H9 (cell line): Measurements from ENCODE around the gene PPM1M. TPM values are rescaled to one million over a fixed set of nuclear protein-coding genes. Genes with fewer than 3 reads are reported as not detected.

Experiments
- DNase-seq: peaks from one replicate; pipeline ENCODE4 v3.0.0-alpha.2; 2017
- H2AFZ ChIP-seq: one replicate; pipeline ENCODE4 v1.6.1; 2013; ENCODE audit warnings: mild to moderate bottlenecking, low read length, control low read depth, moderate library complexity
- H2AK5ac ChIP-seq: 2 replicates; pipeline ENCODE4 v1.6.1; 2013; ENCODE audit warnings: low read length, control low read depth, mixed read lengths; ENCODE audit not compliant: insufficient read length
- H2BK120ac ChIP-seq: one replicate; pipeline ENCODE4 v1.6.1; 2013; ENCODE audit warnings: low read depth, mild to moderate bottlenecking, low read length, control low read depth, inconsistent platforms; ENCODE audit not compliant: poor library complexity, severe bottlenecking
- H2BK12ac ChIP-seq: 2 replicates; pipeline ENCODE4 v1.6.1; 2013; ENCODE audit warnings: low read length, control low read depth, mixed read lengths, low read depth; ENCODE audit not compliant: insufficient read length
- H2BK15ac ChIP-seq: 2 replicates; pipeline ENCODE4 v1.6.1; 2013; ENCODE audit warnings: low read depth, low read length, control low read depth
- H2BK20ac ChIP-seq: one replicate; pipeline ENCODE4 v1.6.1; 2013; ENCODE audit warnings: low read depth, mild to moderate bottlenecking, low read length, control low read depth, inconsistent platforms; ENCODE audit not compliant: poor library complexity, severe bottlenecking
- H2BK5ac ChIP-seq: 2 replicates; pipeline ENCODE4 v1.6.1; 2013; ENCODE audit warnings: low read length, control low read depth, mixed read lengths; ENCODE audit not compliant: insufficient read length
- H3K14ac ChIP-seq: 2 replicates; pipeline ENCODE4 v1.6.1; 2013; ENCODE audit warnings: low read length, control low read depth; ENCODE audit not compliant: insufficient read depth
- H3K18ac ChIP-seq: 2 replicates; pipeline ENCODE4 v1.6.1; 2013; ENCODE audit warnings: low read depth, mild to moderate bottlenecking, mixed read lengths, low read length, control low read depth; ENCODE audit not compliant: insufficient read length
- H3K23ac ChIP-seq: 2 replicates; pipeline ENCODE4 v1.6.1; 2013; ENCODE audit warnings: low read length, control low read depth, mixed read lengths, low read depth; ENCODE audit not compliant: insufficient read length
- H3K23me2 ChIP-seq: 2 replicates; pipeline ENCODE4 v1.6.1; 2013; ENCODE audit warnings: low read depth, mild to moderate bottlenecking, mixed read lengths, low read length, control low read depth; ENCODE audit not compliant: insufficient read length, poor library complexity, severe bottlenecking
- H3K27ac ChIP-seq: 2 replicates; pipeline ENCODE4 v1.5.1; 2013; ENCODE audit warnings: low read length, control low read depth, mixed read lengths, low read depth; ENCODE audit not compliant: insufficient read length
- H3K27me3 ChIP-seq: 2 replicates; pipeline ENCODE4 v1.6.1; 2013; ENCODE audit warnings: low read length, control low read depth, inconsistent platforms; ENCODE audit not compliant: insufficient read depth
- H3K4ac ChIP-seq: 2 replicates; pipeline ENCODE4 v1.6.1; 2013; ENCODE audit warnings: low read depth, mild to moderate bottlenecking, control low read depth, inconsistent platforms, low read length, moderate library complexity
- H3K4me1 ChIP-seq: 2 replicates; pipeline ENCODE4 v1.6.1; 2013; ENCODE audit warnings: low read length, control low read depth, inconsistent platforms; ENCODE audit not compliant: insufficient read depth
- H3K4me2 ChIP-seq: 2 replicates; pipeline ENCODE4 v1.6.1; 2013; ENCODE audit warnings: low read length, control low read depth, mixed read lengths; ENCODE audit not compliant: insufficient read length, insufficient read depth
- H3K56ac ChIP-seq: 2 replicates; pipeline ENCODE4 v1.6.1; 2013; ENCODE audit warnings: low read depth, mild to moderate bottlenecking, mixed read lengths, low read length, control low read depth; ENCODE audit not compliant: insufficient read length
- H3K79me1 ChIP-seq: 2 replicates; pipeline ENCODE4 v1.6.1; 2013; ENCODE audit warnings: low read depth, mild to moderate bottlenecking, moderate library complexity, low read length, control low read depth, inconsistent platforms; ENCODE audit not compliant: insufficient read depth, poor library complexity, severe bottlenecking
- H3K79me2 ChIP-seq: 2 replicates; pipeline ENCODE4 v1.6.1; 2013; ENCODE audit warnings: low read length, control low read depth, inconsistent platforms; ENCODE audit not compliant: insufficient read depth
- H3K9ac ChIP-seq: 2 replicates; pipeline ENCODE4 v1.6.1; 2013; ENCODE audit warnings: low read length, control low read depth, mixed read lengths; ENCODE audit not compliant: insufficient read length; ENCODE audit errors: extremely low read depth
- H3K9me3 ChIP-seq: one replicate; pipeline ENCODE4 v1.6.1; 2013; ENCODE audit warnings: low read depth, low read length, inconsistent platforms; ENCODE audit not compliant: control insufficient read depth
- H3T11ph ChIP-seq: one replicate; pipeline ENCODE4 v1.6.1; 2013; ENCODE audit warnings: mild to moderate bottlenecking, low read length, control low read depth, inconsistent platforms
- H4K20me1 ChIP-seq: one replicate; pipeline ENCODE4 v1.6.1; 2013; ENCODE audit not compliant: control insufficient read depth, insufficient read length, insufficient read depth
- H4K5ac ChIP-seq: 2 replicates; pipeline ENCODE4 v1.6.1; 2013; ENCODE audit warnings: low read depth, mild to moderate bottlenecking, mixed read lengths, low read length, control low read depth; ENCODE audit not compliant: insufficient read length
- H4K8ac ChIP-seq: replicated peaks from 2 replicates; pipeline ENCODE4 v1.6.1; 2013; ENCODE audit warnings: low read length, control low read depth, mixed read lengths, low read depth; ENCODE audit not compliant: insufficient read length
- H4K91ac ChIP-seq: 2 replicates; pipeline ENCODE4 v1.6.1; 2013; ENCODE audit warnings: low read depth, mild to moderate bottlenecking, moderate library complexity, mixed read lengths, low read length, control low read depth; ENCODE audit not compliant: insufficient read length
- H3K27ac Mint-ChIP-seq, 3 experiments: 2 replicates in 2 of 3; 3 replicates in 1 of 3; pipeline ENCODE4 v1.8.0; 2020 to 2021; ENCODE audit warnings: mixed read lengths in 3 of 3, mild to moderate bottlenecking in 1 of 3, moderate library complexity in 1 of 3
- H3K27me3 Mint-ChIP-seq: 2 replicates; pipeline ENCODE4 v1.8.0; 2021; ENCODE audit warnings: low read depth, mild to moderate bottlenecking, moderate library complexity, mixed read lengths
- H3K36me3 Mint-ChIP-seq, 3 experiments: 2 replicates in 2 of 3; 3 replicates in 1 of 3; pipeline ENCODE4 v1.8.0; 2020 to 2021; ENCODE audit warnings: low read depth in 3 of 3, mixed read lengths in 3 of 3; ENCODE audit not compliant: insufficient read depth in 1 of 3
- H3K4me1 Mint-ChIP-seq, 2 experiments: 2 replicates each; pipeline ENCODE4 v1.8.0; 2020; ENCODE audit warnings: mixed read lengths in 2 of 2
- H3K4me3 Mint-ChIP-seq, 2 experiments: 2 replicates in 1 of 2; 3 replicates in 1 of 2; pipeline ENCODE4 v1.8.0; 2020 to 2021; ENCODE audit warnings: mild to moderate bottlenecking in 2 of 2, mixed read lengths in 2 of 2, moderate library complexity in 1 of 2
- H3K9me3 Mint-ChIP-seq, 2 experiments: 2 replicates in 1 of 2; 3 replicates in 1 of 2; pipeline ENCODE4 v1.8.0; 2020; ENCODE audit warnings: mild to moderate bottlenecking in 2 of 2, mixed read lengths in 2 of 2, moderate library complexity in 1 of 2
- WGBS: extraction: QIAGEN DNeasy Blood & Tissue Kit; methylation state at CpG from one replicate; pipeline ENCODE4 v1.1.7; 2013; ENCODE audit warnings: missing lambda C conversion rate, low lambda C conversion rate, mixed read lengths; ENCODE audit not compliant: insufficient read length; ENCODE audit errors: extremely low coverage; 5-methylcytosine and 5-hydroxymethylcytosine counted together
- total RNA-seq: library from RNA; stranded (reverse); gene quantifications from 2 replicates; pipeline ENCODE4 v1.2.1, GENCODE V29; 2021
- TF ChIP-seq, protein P1 (sequence below): fragments of 200-600 bp; sonication (generic); conservative IDR thresholded peaks from 3 replicates; pipeline ENCODE4 v1.8.0; 2021; ENCODE audit warnings: antibody characterized with exemption, mild to moderate bottlenecking

The PPM1M gene
- total RNA-seq, 1 experiment from 2014 or later = 7.4 TPM

- H3K9me3 ChIP-seq = no peaks in the 10 kb centered on the region
- H2BK15ac ChIP-seq = no peak overlapping the region
- no peaks in the 10 kb centered on the region for H3K9me3 Mint-ChIP-seq
- no peak overlapping the region for H4K8ac ChIP-seq
- TF ChIP-seq, protein P1, sequence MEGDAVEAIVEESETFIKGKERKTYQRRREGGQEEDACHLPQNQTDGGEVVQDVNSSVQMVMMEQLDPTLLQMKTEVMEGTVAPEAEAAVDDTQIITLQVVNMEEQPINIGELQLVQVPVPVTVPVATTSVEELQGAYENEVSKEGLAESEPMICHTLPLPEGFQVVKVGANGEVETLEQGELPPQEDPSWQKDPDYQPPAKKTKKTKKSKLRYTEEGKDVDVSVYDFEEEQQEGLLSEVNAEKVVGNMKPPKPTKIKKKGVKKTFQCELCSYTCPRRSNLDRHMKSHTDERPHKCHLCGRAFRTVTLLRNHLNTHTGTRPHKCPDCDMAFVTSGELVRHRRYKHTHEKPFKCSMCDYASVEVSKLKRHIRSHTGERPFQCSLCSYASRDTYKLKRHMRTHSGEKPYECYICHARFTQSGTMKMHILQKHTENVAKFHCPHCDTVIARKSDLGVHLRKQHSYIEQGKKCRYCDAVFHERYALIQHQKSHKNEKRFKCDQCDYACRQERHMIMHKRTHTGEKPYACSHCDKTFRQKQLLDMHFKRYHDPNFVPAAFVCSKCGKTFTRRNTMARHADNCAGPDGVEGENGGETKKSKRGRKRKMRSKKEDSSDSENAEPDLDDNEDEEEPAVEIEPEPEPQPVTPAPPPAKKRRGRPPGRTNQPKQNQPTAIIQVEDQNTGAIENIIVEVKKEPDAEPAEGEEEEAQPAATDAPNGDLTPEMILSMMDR = no peak
- H4K5ac ChIP-seq = no peak overlapping the region
- no peak overlapping the region for H2BK5ac ChIP-seq
- H3K27ac ChIP-seq = no peak overlapping the region
- no peak overlapping the region for H4K91ac ChIP-seq
- H3K4me3 Mint-ChIP-seq = no peak overlapping the region
- no peak overlapping the region for H3K56ac ChIP-seq
- H3K23me2 ChIP-seq = no peaks in the 10 kb centered on the region
- H2BK12ac ChIP-seq = no peak overlapping the region
- H3K4me2 ChIP-seq = no peak overlapping the region
- H3K27ac Mint-ChIP-seq = no peak overlapping the region
- no peak overlapping the region for H2BK120ac ChIP-seq
- H2AK5ac ChIP-seq = no peak overlapping the region
- H2AFZ ChIP-seq = no peak overlapping the region
- H3K79me1 ChIP-seq = no peaks in the 10 kb centered on the region
- no peaks in the 10 kb centered on the region; the same call in 1 of the 2 replicates for H3K79me2 ChIP-seq
- H3K9ac ChIP-seq = no peak overlapping the region
- H3K18ac ChIP-seq = no peak overlapping the region
- H3K23ac ChIP-seq = no peak overlapping the region
- H3K14ac ChIP-seq = no peak overlapping the region
- no peak overlapping the region for H3K4ac ChIP-seq
- H3K27me3 ChIP-seq = no peaks in the 10 kb centered on the region; the same call in 1 of the 2 replicates
- DNase-seq = no peak
- H3T11ph ChIP-seq = no peak overlapping the region
- H4K20me1 ChIP-seq = no peaks in the 10 kb centered on the region
- H3K4me1 Mint-ChIP-seq = no peaks in the 10 kb centered on the region
- peaks cover 52 to 100% (median 89%) of the 10 kb centered on the region in 3 experiments; a peak in 6 of 7 replicates for H3K36me3 Mint-ChIP-seq
- H3K27me3 Mint-ChIP-seq = no peaks in the 10 kb centered on the region
- no peaks in the 10 kb centered on the region for H3K4me1 ChIP-seq
- no CpG with 5 or more reads among the region's 1 CpG for WGBS
- no peak overlapping the region for H2BK20ac ChIP-seq
These were observed 13.5 kb downstream of the PPM1M start for GRCh38 chr3:52259035-52259434.
